ENCODE measurements around the gene CAMK2A. TPM values are rescaled to one million over a fixed set of nuclear protein-coding genes. Genes with fewer than 3 reads are reported as not detected.

Gene CAMK2A
- total RNA-seq, 2 donors from 2014 or later = 0.05 to 0.61 TPM

DNA sequence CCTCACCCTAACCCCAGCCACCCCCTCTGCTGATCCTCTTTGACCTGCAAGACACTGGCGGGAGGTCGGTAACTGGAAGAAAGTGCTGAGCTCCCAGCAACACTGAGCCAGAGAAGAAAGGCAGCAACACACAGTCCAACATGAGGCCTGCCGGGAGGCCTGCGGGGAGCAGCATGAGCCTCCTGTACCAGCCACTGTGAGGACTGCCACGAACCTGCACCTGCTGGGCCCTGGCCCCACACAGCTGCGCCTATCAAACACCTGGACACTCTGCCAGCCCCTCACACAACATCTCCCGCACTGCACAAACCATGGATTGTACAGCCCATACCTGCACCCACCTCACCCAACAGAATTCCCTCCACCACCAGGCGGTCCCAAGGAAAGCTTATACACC lies 18.3 kb downstream of the CAMK2A start:
- intact Hi-C loops (cut with DNase I) = no loop called here
- TF ChIP-seq CTCF (IDR thresholded peaks at IDR 0.05) = no peak
- H3K27ac ChIP-seq = no peak overlapping the region
- no peak overlapping the region for H3K4me3 ChIP-seq
- H3K27me3 ChIP-seq = no peaks in the 10 kb centered on the region
- H3K9me3 ChIP-seq = no peaks in the 10 kb centered on the region
- H3K9ac ChIP-seq (ENCODE audit: low read depth in 2 of 2, low read length in 2 of 2) = no peak overlapping the region
- no peak for DNase-seq
- no peaks in the 10 kb centered on the region for H3K4me1 ChIP-seq
- H3K36me3 ChIP-seq = no peaks in the 10 kb centered on the region

- Histone ChIP-seq H3K27ac (no peak overlapping the region), H3K4me3 (no peak overlapping the region), H3K9me3 (no peaks in the 10 kb centered on the region), H3K27me3 (no peaks in the 10 kb centered on the region), H3K36me3 (no peaks in the 10 kb centered on the region), H3K9ac (ENCODE audit: low read depth in 2 of 2, low read length in 2 of 2) (no peak overlapping the region), H3K4me1 (no peaks in the 10 kb centered on the region)
- DNase-seq = no peak
- TF ChIP-seq CTCF (IDR thresholded peaks at IDR 0.05) = no peak
- intact Hi-C loops (cut with DNase I) = no loop called here
Observed at GRCh38 chr5:150270541-150271295, 18.9 kb downstream of the CAMK2A start.

GRCh38 chr5:150266871-150267291 lies 22.7 kb downstream of the CAMK2A start:
- intact Hi-C loops (cut with DNase I) = no loop called here
- H3K36me3 ChIP-seq = no peaks in the 10 kb centered on the region
- DNase-seq = no peak
- no peak overlapping the region for H3K9ac ChIP-seq (ENCODE audit: low read depth in 2 of 2, low read length in 2 of 2)
- no peaks in the 10 kb centered on the region for H3K4me1 ChIP-seq
- H3K9me3 ChIP-seq = no peaks in the 10 kb centered on the region
- no peak overlapping the region for H3K27ac ChIP-seq
- H3K4me3 ChIP-seq = no peak overlapping the region
- H3K27me3 ChIP-seq = no peaks in the 10 kb centered on the region
- no peak for TF ChIP-seq CTCF (IDR thresholded peaks at IDR 0.05)

DNA sequence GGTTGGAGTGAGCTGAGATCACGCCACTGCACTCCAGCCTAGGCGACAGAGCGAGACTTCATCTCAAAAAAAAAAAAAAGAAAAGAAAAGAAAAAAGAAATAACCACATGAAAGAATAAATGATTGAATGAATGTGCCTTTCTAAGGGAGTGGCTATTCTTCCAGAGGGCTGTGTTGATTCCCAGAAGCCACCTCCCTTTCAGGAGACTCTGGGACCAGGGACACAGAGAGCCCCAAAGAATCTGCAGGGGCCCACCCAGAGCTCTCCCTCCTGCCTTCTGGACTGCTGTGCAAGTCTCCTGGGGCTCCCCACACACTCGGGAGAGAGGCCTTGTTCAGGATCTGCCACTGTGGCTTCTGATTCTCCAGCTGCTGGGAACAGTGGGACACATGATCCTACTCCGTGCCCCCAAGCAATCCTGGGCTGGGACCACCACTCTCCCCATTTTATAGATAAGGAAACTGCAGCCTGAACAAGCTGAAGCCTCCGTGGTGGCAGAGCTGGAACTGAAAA lies 23.6 kb downstream of the CAMK2A start:
- Histone ChIP-seq H3K9ac (ENCODE audit: low read depth in 2 of 2, low read length in 2 of 2) (no peak overlapping the region), H3K4me1 (no peaks in the 10 kb centered on the region), H3K9me3 (no peaks in the 10 kb centered on the region), H3K27me3 (no peaks in the 10 kb centered on the region), H3K27ac (no peak overlapping the region), H3K36me3 (no peaks in the 10 kb centered on the region), H3K4me3 (no peak overlapping the region)
- no peak for DNase-seq
- TF ChIP-seq CTCF (IDR thresholded peaks at IDR 0.05) = no peak
- intact Hi-C loops (cut with DNase I) = no loop called here

DNA sequence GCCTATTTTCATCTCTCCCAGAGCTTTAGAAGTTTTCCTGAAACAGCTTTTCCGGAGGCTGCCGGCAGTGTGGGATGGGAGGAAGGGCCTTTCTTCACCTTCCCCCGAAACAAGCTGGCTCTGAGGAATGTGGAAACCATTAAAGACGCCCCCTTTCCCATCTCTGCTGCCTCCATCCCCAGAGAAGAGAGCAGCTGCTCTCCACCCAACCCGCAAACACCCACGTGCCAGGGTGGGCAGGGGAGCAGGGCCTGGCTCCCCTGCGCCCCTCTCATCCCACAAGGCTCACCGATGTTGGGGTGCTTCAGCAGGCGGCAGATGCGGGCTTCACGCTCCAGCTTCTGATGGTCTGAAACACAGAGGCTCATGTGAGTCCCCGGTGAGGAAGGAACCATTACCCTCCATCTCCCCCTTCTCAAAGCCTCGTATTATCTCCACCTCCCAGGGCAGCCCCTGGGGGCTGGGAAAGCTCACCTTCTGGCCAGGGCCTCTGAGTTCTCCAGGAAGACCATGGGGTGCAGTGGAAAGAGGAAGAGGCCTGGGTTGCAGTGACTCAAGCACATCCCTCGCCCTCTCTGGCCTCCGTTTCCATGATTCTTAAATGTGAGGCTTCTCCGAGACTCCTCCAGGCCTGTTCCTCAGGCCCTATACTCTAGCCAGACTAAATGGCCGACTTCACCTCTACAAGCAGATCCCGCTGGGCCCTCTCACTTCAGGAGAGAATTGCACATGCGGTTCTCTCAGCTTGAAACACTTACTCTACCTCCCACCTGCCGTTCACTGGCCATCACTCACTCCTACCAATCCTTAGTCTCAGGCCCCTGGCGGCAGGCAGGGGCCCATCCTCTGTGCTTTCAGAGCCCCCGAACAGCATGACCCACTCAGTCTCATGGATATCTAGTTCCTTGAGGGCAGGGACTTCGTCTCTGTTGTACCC lies 24.6 kb downstream of the CAMK2A start:
- intact Hi-C loops (cut with DNase I) = no loop called here
- Histone ChIP-seq H3K9ac (ENCODE audit: low read depth in 2 of 2, low read length in 2 of 2) (no peak overlapping the region), H3K27me3 (no peaks in the 10 kb centered on the region), H3K36me3 (no peaks in the 10 kb centered on the region), H3K27ac (no peak overlapping the region), H3K4me1 (no peaks in the 10 kb centered on the region), H3K9me3 (no peaks in the 10 kb centered on the region), H3K4me3 (no peak overlapping the region)
- no peak for DNase-seq
- no peak for TF ChIP-seq CTCF (IDR thresholded peaks at IDR 0.05)

All from colonic mucosa (tissue), 4 donors.